GM19452 (cell line): ENCODE results near the gene GPR158.

Experiments used
- ATAC-seq: cut with Tn5 transposase; IDR thresholded peaks from one replicate; pipeline ENCODE4 v1.9.1; 2021; ENCODE audit not compliant: unreplicated experiment

GPR158 gene

DNA sequence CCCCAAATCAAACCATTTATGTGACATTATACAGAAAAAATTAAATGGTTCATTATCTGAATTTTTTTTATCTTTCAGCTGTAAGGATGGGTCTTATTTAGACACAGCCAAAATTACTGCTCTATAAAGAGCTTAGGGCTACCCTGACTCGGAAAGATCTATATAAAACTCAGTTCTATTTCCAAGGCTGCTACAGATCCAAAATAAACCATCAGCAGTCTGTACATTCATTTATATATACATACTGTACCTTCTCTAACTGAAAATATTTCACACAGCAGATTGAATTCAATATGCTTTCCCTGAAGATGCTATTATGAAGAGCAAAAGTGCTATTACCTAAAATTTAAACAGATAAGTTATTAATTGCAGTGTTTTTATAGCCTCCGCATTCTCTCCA is 471.6 kb downstream of the GPR158 start:
- no peak for ATAC-seq

DNA sequence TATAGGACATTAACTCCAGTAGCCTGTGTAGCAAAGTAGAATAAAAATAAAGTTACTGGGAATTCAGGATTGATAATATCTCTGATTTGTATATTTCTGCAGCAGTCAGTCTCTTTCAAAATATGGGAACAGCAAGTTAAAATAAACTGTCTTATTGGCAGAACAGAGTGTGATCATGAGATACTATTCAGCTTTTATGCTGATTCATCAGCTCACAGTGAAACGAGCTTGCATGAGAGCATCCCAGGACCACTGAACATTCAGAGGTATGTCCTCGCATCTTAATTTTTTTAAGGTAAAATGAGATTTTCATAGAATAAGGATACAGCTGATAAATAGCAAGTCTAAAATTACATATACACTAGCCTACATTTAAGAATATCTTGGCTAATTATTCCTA is 476.7 kb downstream of the GPR158 start:
- ATAC-seq, result no peak
